ENCODE data around the gene TWIST2. TPM values are rescaled to one million over a fixed set of nuclear protein-coding genes. Genes with fewer than 3 reads are reported as not detected.

Gene TWIST2
- total RNA-seq = 12.9 TPM

- peak; percentile 81 for DNase-seq (ENCODE audit: low spot score)
Observed at GRCh38 chr2:238847841-238848690, at the start of gene TWIST2. TWIST2 (plus strand) TSS chr2:238848085; CDS start chr2:238848216, 131 bp downstream.

GRCh38 chr2:238801791-238802190 is 46.1 kb upstream of the TWIST2 start:
- no peak for DNase-seq (ENCODE audit: low spot score)

- DNase-seq (ENCODE audit: low spot score) = no peak
Observed at GRCh38 chr2:238802957-238803356, 44.9 kb upstream of the TWIST2 start.

GRCh38 chr2:238803996-238804870 is 43.7 kb upstream of the TWIST2 start:
- DNase-seq (ENCODE audit: low spot score) = no peak

- no peak for DNase-seq (ENCODE audit: low spot score)
Observed at GRCh38 chr2:238808761-238809160, 39.1 kb upstream of the TWIST2 start.

- no peak for DNase-seq (ENCODE audit: low spot score)
Observed at GRCh38 chr2:238810321-238810720, 37.6 kb upstream of the TWIST2 start.

- no peak for DNase-seq (ENCODE audit: low spot score)
Observed at GRCh38 chr2:238811293-238811692, 36.6 kb upstream of the TWIST2 start.

GRCh38 chr2:238811759-238812158 is 36.1 kb upstream of the TWIST2 start:
- no peak for DNase-seq (ENCODE audit: low spot score)

- DNase-seq (ENCODE audit: low spot score) = no peak
Observed at GRCh38 chr2:238813109-238813508, 34.8 kb upstream of the TWIST2 start.

GRCh38 chr2:238814815-238815214 is 33.1 kb upstream of the TWIST2 start:
- no peak for DNase-seq (ENCODE audit: low spot score)

GRCh38 chr2:238816291-238816690 is 31.6 kb upstream of the TWIST2 start:
- no peak for DNase-seq (ENCODE audit: low spot score)

- no peak for DNase-seq (ENCODE audit: low spot score)
Observed at GRCh38 chr2:238817382-238817781, 30.5 kb upstream of the TWIST2 start.

GRCh38 chr2:238817891-238818290 is 30.0 kb upstream of the TWIST2 start:
- no peak for DNase-seq (ENCODE audit: low spot score)

GRCh38 chr2:238818561-238818960 is 29.3 kb upstream of the TWIST2 start:
- DNase-seq (ENCODE audit: low spot score) = no peak

GRCh38 chr2:238820197-238820596 is 27.7 kb upstream of the TWIST2 start:
- DNase-seq (ENCODE audit: low spot score) = no peak

GRCh38 chr2:238820916-238821315 is 27.0 kb upstream of the TWIST2 start:
- no peak for DNase-seq (ENCODE audit: low spot score)

- no peak for DNase-seq (ENCODE audit: low spot score)
Observed at GRCh38 chr2:238821391-238821790, 26.5 kb upstream of the TWIST2 start.

- no peak for DNase-seq (ENCODE audit: low spot score)
Observed at GRCh38 chr2:238821944-238822670, 25.8 kb upstream of the TWIST2 start.

- DNase-seq (ENCODE audit: low spot score) = no peak
Observed at GRCh38 chr2:238822955-238823354, 24.9 kb upstream of the TWIST2 start.

GRCh38 chr2:238831177-238831576 is 16.7 kb upstream of the TWIST2 start:
- DNase-seq (ENCODE audit: low spot score) = no peak

GRCh38 chr2:238834982-238835381 is 12.9 kb upstream of the TWIST2 start:
- no peak for DNase-seq (ENCODE audit: low spot score)

GRCh38 chr2:238835726-238836301 is 12.1 kb upstream of the TWIST2 start:
- no peak for DNase-seq (ENCODE audit: low spot score)
